ENCODE data around the gene GLDC. TPM values are rescaled to one million over a fixed set of nuclear protein-coding genes. Genes with fewer than 3 reads are reported as not detected.

The GLDC gene
- total and polyA plus RNA-seq, 5 experiments from 2014 or later, result 0.62 TPM; not detected in 4

GRCh38 chr9:6579613-6580012 lies 65.9 kb downstream of the GLDC start:
- POLR2A ChIA-PET, result no interaction called here
- H3K4me1 Mint-ChIP-seq, result peaks cover 0 to 35% (median 0%) of the 10 kb centered on the region in 4 donors
- H3K36me3 Mint-ChIP-seq, result no peaks in the 10 kb centered on the region
- H3K27ac Mint-ChIP-seq, result no peak overlapping the region
- no peaks in the 10 kb centered on the region for H3K9me3 Mint-ChIP-seq
- DNase-seq (no peak), ATAC-seq (no peak)
- H3K4me3 Mint-ChIP-seq, result no peak overlapping the region
- peaks cover 2 to 22% (median 11%) of the 10 kb centered on the region in 5 donors for H3K27me3 Mint-ChIP-seq

GRCh38 chr9:6576987-6577386 lies 68.5 kb downstream of the GLDC start:
- ATAC-seq, result no peak
- Mint-ChIP-seq H3K9me3 (no peaks in the 10 kb centered on the region), H3K27me3 (peaks cover 7 to 22% (median 11%) of the 10 kb centered on the region in 5 donors), H3K4me1 (peaks cover 0 to 24% (median 0%) of the 10 kb centered on the region in 4 donors), H3K36me3 (no peaks in the 10 kb centered on the region), H3K27ac (no peak overlapping the region), H3K4me3 (no peak overlapping the region)
- no peak for DNase-seq
- POLR2A ChIA-PET, result no interaction called here

- Mint-ChIP-seq H3K27me3 (peaks cover 6 to 13% (median 7%) of the 10 kb centered on the region in 5 donors), H3K4me1 (peaks cover 0 to 18% (median 0%) of the 10 kb centered on the region in 4 donors), H3K36me3 (no peaks in the 10 kb centered on the region), H3K4me3 (no peak overlapping the region), H3K9me3 (no peaks in the 10 kb centered on the region), H3K27ac (no peak overlapping the region)
- DNase-seq (no peak), ATAC-seq (no peak)
- POLR2A ChIA-PET, result no interaction called here
These were observed 70.0 kb downstream of the GLDC start for GRCh38 chr9:6575324-6576034.

GRCh38 chr9:6567140-6567591 lies 78.4 kb downstream of the GLDC start:
- peaks cover 0 to 8% (median 0%) of the 10 kb centered on the region in 5 donors for H3K27me3 Mint-ChIP-seq
- no peak overlapping the region for H3K4me3 Mint-ChIP-seq
- no peak for DNase-seq
- ATAC-seq, result no peak
- no peak overlapping the region for H3K27ac Mint-ChIP-seq
- H3K4me1 Mint-ChIP-seq, result no peaks in the 10 kb centered on the region
- H3K36me3 Mint-ChIP-seq, result no peaks in the 10 kb centered on the region
- POLR2A ChIA-PET, result no interaction called here
- no peaks in the 10 kb centered on the region for H3K9me3 Mint-ChIP-seq

GRCh38 chr9:6566409-6567139 lies 79.0 kb downstream of the GLDC start:
- Mint-ChIP-seq H3K4me3 (no peak overlapping the region), H3K4me1 (no peaks in the 10 kb centered on the region), H3K27me3 (peaks cover 0 to 8% (median 0%) of the 10 kb centered on the region in 5 donors), H3K36me3 (no peaks in the 10 kb centered on the region), H3K9me3 (no peaks in the 10 kb centered on the region), H3K27ac (no peak overlapping the region)
- POLR2A ChIA-PET, result interaction anchor here (0.5 kb wide), 1 partner anchor 111 kb away, joined by 3 read pairs; no protein-coding TSS in a partner anchor
- DNase-seq, result no peak
- no peak for ATAC-seq

- Mint-ChIP-seq H3K4me3 (no peak overlapping the region), H3K36me3 (no peaks in the 10 kb centered on the region), H3K9me3 (no peaks in the 10 kb centered on the region), H3K27ac (no peak overlapping the region), H3K27me3 (peaks cover 0 to 8% (median 0%) of the 10 kb centered on the region in 5 donors), H3K4me1 (no peaks in the 10 kb centered on the region)
- DNase-seq (no peak), ATAC-seq (no peak)
- POLR2A ChIA-PET, result no interaction called here
These were observed 80.2 kb downstream of the GLDC start for GRCh38 chr9:6565312-6565711.

GRCh38 chr9:6564868-6565267 lies 80.7 kb downstream of the GLDC start:
- no peak for DNase-seq
- Mint-ChIP-seq H3K9me3 (no peaks in the 10 kb centered on the region), H3K27me3 (peaks cover 0 to 7% (median 0%) of the 10 kb centered on the region in 5 donors), H3K4me3 (no peak overlapping the region), H3K27ac (no peak overlapping the region), H3K4me1 (no peaks in the 10 kb centered on the region), H3K36me3 (no peaks in the 10 kb centered on the region)
- POLR2A ChIA-PET, result interaction anchor here (1.0 kb wide), 1 partner anchor 73 kb away, joined by 3 read pairs; no protein-coding TSS in a partner anchor
- ATAC-seq, result no peak

- Mint-ChIP-seq H3K4me3 (no peak overlapping the region), H3K4me1 (no peaks in the 10 kb centered on the region), H3K36me3 (no peaks in the 10 kb centered on the region), H3K27ac (no peak overlapping the region), H3K27me3 (peaks cover 0 to 5% (median 0%) of the 10 kb centered on the region in 5 donors), H3K9me3 (no peaks in the 10 kb centered on the region)
- ATAC-seq, result no peak
- POLR2A ChIA-PET, result interaction anchor here (1.0 kb wide), 1 partner anchor 72 kb away, joined by 3 read pairs; no protein-coding TSS in a partner anchor
- no peak for DNase-seq
These were observed 81.2 kb downstream of the GLDC start for GRCh38 chr9:6564360-6564759.

GRCh38 chr9:6562871-6563430 lies 82.6 kb downstream of the GLDC start:
- no peaks in the 10 kb centered on the region for H3K4me1 Mint-ChIP-seq
- no peak for DNase-seq
- H3K36me3 Mint-ChIP-seq, result no peaks in the 10 kb centered on the region
- H3K27me3 Mint-ChIP-seq, result no peaks in the 10 kb centered on the region
- no peak overlapping the region for H3K4me3 Mint-ChIP-seq
- H3K27ac Mint-ChIP-seq, result no peak overlapping the region
- POLR2A ChIA-PET, result no interaction called here
- ATAC-seq, result no peak
- no peaks in the 10 kb centered on the region for H3K9me3 Mint-ChIP-seq

GRCh38 chr9:6562201-6562600 lies 83.3 kb downstream of the GLDC start:
- Mint-ChIP-seq H3K4me1 (no peaks in the 10 kb centered on the region), H3K27ac (no peak overlapping the region)

GRCh38 chr9:6557883-6558616 lies 87.5 kb downstream of the GLDC start:
- ATAC-seq (no peak), DNase-seq (no peak)
- Mint-ChIP-seq H3K4me1 (no peaks in the 10 kb centered on the region), H3K36me3 (no peaks in the 10 kb centered on the region), H3K4me3 (no peak overlapping the region), H3K27ac (no peak overlapping the region), H3K9me3 (no peaks in the 10 kb centered on the region), H3K27me3 (peaks cover 0 to 4% (median 0%) of the 10 kb centered on the region in 5 donors)
- POLR2A ChIA-PET, result no interaction called here

More at GRCh38 chr9:6562201-6562600, 83.3 kb downstream of the GLDC start:
- no peaks in the 10 kb centered on the region for H3K27me3 Mint-ChIP-seq
- DNase-seq, result no peak
- no peaks in the 10 kb centered on the region for H3K9me3 Mint-ChIP-seq
- no peak overlapping the region for H3K4me3 Mint-ChIP-seq
- H3K36me3 Mint-ChIP-seq, result no peaks in the 10 kb centered on the region
- POLR2A ChIA-PET, result no interaction called here
- no peak for ATAC-seq

- POLR2A ChIA-PET, result no interaction called here
These were observed 91.7 kb downstream of the GLDC start for GRCh38 chr9:6553866-6554265.

More at GRCh38 chr9:6553866-6554265, 91.7 kb downstream of the GLDC start:
- H3K4me3 Mint-ChIP-seq, result no peak overlapping the region
- DNase-seq, result no peak
- H3K27ac Mint-ChIP-seq, result no peak overlapping the region
- no peaks in the 10 kb centered on the region for H3K4me1 Mint-ChIP-seq
- no peak for ATAC-seq
- H3K36me3 Mint-ChIP-seq, result no peaks in the 10 kb centered on the region
- peaks cover 0 to 4% (median 0%) of the 10 kb centered on the region in 5 donors for H3K27me3 Mint-ChIP-seq
- H3K9me3 Mint-ChIP-seq, result no peaks in the 10 kb centered on the region

Measured in naive thymus-derived CD8-positive, alpha-beta T cell (primary cell).